Medulla oblongata (tissue), 1 donor: ENCODE measurements around the gene EEF1E1.
"Not testable (repeated sequence)": the region's sequence is repeated elsewhere in the genome, so short reads cannot be mapped to it uniquely, and the experiment has no call there.

Experiments used
- DNase-seq: peaks from one replicate; pipeline ENCODE4 v3.0.0-alpha.2; 2015; ENCODE audit errors: extremely low spot score

EEF1E1 gene

DNA sequence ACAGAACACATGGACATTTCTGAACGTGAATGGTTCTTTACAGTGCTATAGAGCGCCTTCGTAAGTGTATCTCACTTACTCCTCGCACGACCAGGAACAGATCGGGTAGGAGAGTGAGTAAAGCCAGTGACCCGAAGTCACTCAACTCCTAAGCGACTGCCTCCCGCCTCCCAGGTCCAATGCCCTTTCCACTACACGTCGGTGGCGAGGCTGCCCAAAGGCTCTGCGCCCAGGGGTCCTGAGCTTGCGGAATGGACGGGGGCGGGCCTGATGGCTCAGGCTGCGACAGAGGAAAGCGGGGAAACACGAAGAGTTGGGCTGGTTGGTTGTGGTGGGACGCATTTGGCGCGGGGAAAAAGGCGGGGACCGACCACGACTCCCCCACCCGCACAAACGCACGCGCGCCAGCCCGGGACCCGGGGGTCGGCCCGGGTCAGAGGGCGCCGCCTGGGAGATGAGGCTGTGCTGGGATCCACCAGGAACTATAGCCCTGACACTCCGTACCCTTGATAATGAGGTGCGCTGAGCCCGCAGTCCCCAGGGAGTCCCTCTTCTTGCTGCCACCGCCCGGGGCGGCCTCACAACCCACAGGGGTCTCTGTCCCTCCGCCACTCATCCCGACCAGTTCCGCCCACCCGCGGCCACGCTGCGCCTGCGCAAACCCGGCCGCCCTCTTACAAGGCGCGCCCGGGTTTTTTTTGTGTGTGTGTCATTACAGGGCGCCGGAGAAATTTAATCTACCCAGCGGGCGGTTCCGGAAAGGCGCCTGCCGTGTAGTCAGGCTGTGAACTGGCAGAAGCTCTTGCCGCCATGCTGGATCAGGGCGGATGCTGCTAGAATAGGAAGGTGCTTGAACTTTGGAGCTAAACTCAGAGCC, 38.3 kb downstream of the EEF1E1 start, which contains the start of gene BLOC1S5:
Gene BLOC1S5 (minus strand): TSS at position 629 of the 877 bp plus-strand sequence. CDS start 13 bp downstream, at position 616.
- DNase-seq, result peak; percentile 98

DNA sequence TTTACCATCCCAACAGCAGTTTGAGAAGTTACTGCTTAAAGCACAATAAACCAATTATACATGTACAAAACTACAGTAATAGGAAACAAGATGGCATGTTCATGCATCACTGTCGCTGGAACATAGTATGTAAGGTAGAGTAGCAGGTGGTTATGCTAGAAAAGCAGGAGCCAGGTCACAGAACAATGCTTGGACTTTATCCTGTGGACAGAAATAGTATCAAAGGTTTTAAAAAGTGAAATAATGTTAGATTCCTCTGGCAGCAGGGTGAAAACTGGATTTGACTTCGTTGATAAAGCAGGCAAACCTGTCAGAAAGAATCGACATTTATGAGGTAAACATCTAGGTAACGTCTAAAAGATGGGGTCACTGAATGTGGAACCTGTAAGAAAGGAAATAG, 40.6 kb downstream of the EEF1E1 start:
- DNase-seq, result no peak

- DNase-seq, result no peak
Observed at GRCh38 chr6:8060346-8060745, 42.0 kb downstream of the EEF1E1 start.

DNA sequence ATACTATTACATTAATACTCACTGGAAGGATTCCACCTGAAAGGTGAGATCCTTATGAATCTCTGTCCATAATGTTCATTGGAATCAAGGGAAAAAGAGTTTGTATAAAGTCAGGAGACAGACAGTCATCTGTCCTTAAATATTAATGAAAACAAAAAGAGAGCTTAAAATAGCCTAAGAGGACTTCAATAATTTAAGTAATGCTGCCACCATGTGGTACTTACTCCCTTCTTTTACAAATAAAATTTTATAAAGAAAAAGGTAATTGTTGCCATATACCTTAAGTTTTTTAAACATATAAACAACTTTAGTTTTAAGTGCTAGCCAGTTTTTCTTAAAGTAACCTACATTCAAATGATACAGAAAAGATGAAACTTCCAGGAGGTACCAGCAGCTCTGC, 43.2 kb downstream of the EEF1E1 start:
- DNase-seq, result peak; percentile 11

GRCh38 chr6:8057793-8058192, 44.6 kb downstream of the EEF1E1 start:
- no peak for DNase-seq

- DNase-seq, result no peak
Observed at GRCh38 chr6:8057263-8057662, 45.1 kb downstream of the EEF1E1 start.

DNA sequence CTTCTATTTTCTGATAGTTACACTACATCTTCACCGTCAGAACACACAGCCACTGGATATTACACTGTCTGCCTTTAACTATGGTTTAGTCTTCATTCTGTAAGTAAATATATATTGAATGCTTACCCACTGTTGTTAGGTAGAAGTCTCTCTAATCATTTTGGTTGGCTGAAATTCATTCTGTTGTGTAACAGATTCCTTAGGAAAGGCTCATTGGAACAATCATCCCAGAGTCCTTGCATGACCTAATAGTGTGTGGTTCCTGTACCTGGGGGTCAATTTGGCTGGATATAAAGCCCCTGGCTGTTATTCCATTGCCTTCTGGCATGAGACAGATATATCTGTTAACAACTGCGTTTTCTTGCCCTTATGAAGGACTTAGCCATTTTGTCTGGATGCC, 48.1 kb downstream of the EEF1E1 start:
- DNase-seq, result no peak

DNA sequence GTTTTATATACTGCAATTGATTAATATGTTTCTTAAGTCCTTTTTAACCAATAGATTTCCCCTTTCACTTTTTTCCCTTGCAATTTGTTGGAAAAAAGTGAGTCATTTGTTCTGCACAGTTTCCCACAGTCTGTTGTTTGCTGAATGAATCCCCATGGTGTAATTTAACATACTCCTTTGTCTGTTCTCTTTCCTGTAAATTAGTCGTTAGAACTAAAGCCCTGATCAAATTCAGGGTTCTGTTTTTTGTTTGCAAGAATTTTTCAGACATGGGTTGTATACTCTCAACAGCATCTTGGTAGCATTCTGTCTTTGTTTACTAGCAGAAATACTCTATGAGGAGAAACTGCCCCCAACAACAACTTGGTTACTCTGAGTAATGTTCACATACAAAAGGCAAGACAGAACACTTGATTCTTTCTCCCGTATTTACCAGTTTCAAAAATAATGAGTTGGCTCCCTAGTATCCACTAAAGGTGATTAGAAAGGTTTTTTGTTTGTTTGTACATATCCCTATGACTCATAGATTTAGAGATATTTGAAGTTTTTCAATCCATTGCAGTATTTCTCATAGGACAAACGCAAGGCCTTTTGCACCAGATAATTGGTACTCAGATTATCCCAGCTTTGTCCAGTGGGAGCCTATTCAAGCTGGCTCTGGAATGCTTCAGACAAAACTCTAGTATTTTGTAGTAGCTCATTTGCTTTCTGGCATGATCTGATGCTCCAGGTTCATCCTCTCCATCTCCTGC, 54.6 kb downstream of the EEF1E1 start:
- no peak for DNase-seq

DNA sequence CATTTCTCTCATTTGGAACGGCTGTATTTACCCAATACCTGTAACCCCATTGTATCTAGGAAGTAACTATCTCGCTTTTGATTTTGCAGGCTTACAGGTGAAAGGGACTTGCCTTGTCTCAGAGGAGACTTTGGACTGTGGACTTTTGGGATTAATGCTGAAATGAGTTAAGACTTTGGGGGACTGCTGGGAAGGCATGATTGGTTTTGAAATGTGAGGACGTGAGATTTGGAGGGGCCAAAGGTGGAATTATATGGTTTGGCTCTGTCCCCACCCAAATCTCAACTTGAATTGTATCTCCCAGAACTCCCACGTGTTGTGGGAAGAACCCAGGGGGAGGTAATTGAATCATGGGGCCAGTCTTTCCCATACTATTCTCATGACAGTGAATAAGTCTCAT, 56.6 kb downstream of the EEF1E1 start:
- not testable (repeated sequence) for DNase-seq

- DNase-seq, result no peak
Observed at GRCh38 chr6:8043221-8043620, 59.1 kb downstream of the EEF1E1 start.

DNA sequence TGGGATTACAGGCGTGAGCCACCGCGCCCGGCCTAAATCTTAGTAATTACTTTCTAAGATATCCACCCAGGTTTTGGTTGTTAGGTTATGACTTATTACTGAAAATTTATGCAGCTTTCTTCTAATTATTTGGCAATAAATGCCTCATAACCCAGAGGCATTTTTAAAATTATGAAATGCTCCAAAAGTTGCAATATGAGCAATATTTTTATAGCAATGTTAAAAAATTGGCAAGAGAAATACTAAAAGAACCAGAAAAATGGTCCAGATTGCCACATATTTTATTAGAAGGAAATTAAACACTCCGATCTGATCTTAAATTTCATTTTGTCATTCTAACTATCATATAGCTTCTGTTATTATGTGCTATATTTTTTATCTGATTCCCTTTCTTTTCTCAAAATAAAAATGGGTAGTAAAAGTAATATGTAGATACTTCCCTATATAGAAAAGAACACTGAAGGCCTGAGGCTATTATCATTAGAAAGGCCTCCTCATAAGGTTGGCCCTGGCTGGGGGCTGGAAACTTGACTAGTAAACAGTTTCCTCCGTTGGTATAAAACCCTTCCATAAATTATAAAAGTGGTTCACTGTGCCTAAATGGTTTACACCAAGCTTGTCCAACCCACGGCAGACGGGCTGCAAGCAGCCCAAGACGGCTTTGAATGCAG, 60.3 kb downstream of the EEF1E1 start:
- DNase-seq, result no peak

DNA sequence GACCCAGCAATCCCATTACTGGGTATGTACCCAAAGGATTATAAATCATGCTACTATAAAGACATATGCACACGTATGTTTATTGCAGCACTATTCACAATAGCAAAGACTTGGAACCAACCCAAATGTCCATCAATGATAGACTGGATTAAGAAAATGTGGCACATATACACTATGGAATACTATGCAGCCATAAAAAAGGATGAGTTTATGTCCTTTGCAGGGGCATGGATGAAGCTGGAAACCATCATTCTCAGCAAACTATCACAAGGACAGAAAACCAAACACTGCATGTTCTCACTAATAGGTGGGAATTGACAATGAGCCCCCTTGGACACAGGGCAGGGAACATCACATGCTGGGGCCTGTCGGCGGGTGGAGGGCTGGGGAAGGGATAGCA, 68.2 kb downstream of the EEF1E1 start:
- not testable (repeated sequence) for DNase-seq

DNA sequence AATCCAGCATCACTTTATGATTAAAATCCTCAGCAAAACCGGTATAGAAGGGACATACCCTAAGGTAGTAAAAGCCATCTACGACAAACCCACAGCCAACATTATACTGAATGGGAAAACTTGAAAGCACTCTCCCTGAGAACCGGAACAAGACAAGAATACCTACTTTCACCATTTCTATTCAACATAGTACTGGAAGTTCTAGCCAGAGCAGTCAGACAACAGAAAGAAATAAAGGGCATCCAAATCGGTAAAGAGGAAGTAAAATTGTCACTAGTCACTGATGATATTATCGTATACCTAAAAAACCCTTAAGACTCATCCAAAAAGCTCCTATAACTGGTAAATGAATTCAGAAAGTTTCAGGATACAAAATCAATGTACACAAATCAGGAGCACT, 71.4 kb downstream of the EEF1E1 start:
- DNase-seq, result no peak
